HL-60/S4 treated with phorbol 12-myristate 13-acetate at 8.2 ng/mL for 4 days and 3 days (cell line): ENCODE results near the gene VTI1A.
"Not testable (repeated sequence)": the region's sequence is repeated elsewhere in the genome, so short reads cannot be mapped to it uniquely, and the experiment has no call there.

Source experiments
- in situ Hi-C: fragments of 300-500 bp; cut with MboI; formaldehyde crosslinking; loops from 2 replicates; pipeline ENCODE4 v1.15.0; 2022; ENCODE audit warnings: low sequenced_read_pairs

The VTI1A gene

DNA sequence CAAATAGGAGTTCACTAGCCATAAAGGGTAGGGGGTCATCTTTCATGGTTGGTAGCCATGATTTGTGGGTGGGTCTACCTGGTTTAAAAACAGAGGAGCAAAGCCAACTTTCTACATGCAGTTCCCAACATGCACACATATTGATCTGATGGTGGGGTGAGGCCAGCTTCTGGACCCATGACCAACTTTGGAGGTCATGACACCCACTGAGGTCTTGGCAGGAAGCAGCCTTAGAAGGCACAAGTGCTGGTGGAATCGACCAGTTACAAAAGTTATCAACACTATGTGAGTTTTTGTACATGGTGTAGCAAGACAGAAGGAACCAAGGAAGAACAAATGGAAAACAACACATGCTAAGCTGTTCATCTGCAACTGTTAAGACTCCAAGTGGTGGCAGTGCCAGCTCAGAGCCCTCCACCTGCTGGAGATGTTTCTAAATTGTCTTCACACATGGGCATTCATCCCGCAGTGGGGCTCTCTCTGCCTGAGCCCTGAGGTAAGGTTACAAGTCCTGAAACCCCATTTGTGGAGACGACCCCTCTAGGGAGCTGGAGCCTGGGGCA, 401.9 kb downstream of the VTI1A start:
- in situ Hi-C loops = no loop called here

DNA sequence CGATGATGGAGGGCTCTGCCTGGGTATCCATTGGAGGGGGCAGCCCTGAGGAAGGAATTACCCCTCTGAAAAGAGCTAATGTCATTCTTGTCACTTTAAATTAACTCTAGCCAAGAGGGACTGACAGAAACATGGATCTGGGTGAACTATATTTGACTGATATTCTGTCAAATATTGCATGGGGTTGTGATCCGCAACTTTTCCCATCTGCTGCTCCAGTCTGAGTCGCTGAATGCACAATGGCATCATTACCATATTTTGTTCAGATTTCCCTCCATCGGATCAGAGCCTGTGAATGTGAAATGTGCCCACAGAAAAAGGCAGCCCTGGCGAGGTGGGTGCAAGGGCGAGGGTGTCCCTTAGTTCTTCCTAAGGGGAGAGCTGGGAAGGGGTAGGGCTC, 402.5 kb downstream of the VTI1A start:
- in situ Hi-C loops = no loop called here

DNA sequence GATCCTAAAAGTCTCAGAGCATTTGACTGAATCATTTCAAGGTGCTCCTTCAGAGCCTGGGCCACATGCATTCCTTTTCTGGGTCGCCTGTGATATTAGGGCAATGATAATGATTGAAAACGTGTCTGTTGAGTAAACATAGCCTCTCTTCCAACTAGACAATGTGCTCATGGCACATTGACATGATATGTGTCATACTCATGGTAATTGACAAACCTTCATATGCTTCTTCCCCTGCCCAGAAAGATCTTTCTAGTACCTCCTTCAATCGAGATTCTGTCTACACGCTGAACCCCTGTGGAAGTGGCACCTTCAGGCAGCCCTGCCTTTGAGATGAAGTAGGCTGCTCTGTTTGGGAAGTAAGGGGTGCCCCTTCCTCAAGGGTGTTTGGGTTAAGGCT, 404.2 kb downstream of the VTI1A start:
- in situ Hi-C loops = no loop called here

DNA sequence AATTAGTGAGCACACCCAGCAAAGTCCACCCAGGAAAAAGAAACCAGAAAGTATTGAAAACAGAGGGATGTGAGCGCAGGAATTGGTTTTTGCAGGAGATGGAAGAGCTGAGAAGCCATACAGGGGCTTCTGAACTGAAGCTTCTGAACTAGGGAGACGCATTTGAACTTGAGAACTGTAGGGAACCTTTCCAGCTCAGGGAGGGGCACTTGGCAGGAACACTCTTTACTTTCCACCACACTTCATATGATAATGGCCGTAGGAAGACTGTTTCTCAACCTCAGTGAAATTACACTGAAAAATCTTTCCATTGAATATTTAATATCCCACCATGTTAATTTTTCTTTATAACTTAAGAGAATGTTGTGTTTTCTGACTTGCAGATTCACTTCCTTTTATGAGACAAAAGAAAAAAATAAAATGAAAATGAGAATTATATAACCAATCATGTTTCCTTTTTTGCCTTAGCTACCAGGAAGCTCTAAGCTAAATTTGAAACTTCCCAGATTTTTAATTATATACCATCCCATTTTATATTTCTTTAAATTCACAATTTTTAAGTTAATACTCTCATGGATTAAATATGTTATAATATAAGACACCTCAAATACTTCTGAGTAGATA, 404.7 kb downstream of the VTI1A start:
- in situ Hi-C loops = no loop called here

DNA sequence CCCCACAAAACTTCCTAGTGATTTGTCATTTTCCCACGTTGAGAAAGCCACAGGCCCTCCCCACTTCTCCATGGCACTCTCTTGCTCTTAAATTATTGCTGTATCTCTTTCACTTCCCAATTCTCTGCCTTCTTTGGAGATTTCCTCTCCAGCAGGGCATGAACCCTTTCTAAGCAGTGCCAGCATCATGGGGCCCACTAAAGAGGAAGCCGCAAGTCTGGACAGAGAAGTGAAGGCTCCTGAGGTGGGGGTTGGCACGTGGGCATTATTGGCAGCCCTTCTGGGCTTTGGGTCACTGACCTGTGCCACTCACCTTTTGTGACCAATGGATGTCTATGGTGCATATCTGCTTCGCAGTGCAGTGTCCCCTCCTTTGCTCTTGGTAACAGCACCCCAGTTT, 405.3 kb downstream of the VTI1A start:
- in situ Hi-C loops = no loop called here

DNA sequence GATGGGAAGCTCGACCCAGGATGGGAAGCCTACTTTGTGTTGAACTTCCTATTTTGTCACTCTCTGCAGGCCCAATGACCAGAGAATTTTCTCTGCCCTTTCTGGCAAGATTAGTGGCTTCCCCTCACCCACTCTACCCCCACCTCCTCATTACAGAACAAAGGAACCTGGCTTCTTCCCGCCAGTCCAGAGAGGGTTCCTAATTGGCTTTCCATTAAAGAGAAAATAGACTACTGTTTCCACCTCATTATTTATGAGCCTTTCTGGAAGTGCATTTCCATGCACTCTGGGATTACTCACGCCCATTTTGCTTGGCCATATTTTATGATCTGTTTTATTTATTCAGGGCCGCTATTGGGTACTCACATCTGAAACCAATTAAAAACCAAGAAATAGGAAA, 408.1 kb downstream of the VTI1A start:
- in situ Hi-C loops = no loop called here

DNA sequence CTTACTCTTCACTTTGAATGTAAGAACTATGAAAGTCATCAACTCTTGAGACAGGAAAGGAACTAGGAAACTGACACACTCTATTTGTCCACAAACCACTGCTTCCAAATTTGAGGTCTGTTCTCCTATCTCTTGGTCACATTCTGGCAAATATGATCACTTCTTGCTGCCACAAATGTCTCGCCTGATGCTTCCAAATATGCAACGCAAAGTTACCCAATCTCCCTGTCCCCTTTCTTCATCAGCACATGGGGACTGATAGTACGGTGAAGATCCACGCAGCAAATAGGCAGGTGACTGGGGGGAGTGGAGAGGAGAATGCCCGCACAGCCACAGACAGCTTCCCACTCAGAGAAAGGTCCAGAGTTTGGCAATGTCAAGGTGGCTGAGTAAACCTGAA, 410.5 kb downstream of the VTI1A start:
- in situ Hi-C loops = no loop called here

DNA sequence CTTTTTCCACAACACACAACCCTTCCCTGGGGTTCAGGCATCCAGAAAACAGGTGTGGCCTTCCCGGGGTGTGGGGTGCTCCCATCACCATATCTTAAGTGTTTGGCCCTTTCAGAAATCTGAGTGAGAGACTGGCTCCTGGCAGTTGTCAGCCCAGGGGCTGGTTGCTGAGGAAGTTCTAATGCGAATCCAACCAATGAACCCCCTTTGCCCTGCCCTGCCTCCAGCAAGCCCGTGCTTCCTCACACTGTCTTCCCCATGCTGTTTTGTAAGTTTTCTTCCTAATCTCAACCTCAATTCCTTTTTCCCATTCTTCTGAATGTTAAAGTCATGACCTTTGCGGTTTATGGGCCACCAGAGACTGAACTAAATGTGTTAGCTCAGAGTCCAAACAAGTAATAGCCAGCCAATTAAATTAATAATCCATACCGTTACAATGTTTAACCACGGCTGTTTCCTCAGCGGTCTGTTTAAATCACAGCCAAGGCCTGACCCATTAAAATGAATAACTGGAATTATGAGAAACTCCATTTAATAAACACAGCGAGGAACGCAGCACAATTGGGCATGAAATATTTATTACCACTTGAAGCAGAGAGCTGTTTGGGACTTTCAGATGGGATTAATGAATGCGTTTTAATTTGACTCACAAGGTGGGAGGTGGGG, 412.1 kb downstream of the VTI1A start:
- in situ Hi-C loops = no loop called here

DNA sequence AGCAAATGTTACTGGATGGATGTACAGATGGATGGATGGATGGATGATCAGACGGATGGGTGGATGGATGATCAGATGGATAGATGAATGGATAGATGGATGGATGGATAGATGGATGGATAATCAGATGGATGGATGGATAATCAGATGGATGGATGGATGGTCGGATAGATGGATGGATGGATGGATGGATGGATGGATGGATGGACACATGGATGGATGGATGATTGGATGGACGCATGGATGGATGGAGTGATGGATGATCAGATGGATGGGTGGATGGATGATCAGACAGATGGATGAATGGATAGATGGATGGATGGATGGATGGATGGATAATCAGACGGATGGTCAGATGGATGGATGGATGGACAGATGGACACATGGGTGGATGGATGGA, 412.8 kb downstream of the VTI1A start:
- in situ Hi-C loops = no loop called here

DNA sequence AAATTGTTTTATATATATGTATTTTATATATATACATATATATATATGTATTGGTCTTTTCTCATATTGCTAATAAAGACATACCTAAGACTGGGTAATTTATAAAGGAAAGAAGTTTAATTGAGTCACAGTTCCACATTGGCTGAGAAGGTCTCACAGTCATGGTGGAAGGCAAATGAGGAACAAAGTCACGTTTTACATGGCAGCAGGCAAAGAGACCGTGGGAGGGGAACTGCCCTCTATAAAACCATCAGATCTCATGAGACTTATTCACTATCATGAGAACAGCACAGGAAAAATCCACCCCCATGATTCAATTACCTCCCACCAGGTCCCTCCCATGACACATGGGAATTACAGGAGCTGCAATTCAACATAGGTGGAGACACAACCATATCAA, 416.4 kb downstream of the VTI1A start:
- in situ Hi-C loops = not testable (repeated sequence)
